NCI-H460 (cell line): Measurements from ENCODE around the gene WNT4. TPM values are rescaled to one million over a fixed set of nuclear protein-coding genes. Genes with fewer than 3 reads are reported as not detected.

Experiments used
- DNase-seq: peaks from one replicate; pipeline ENCODE4 v3.0.0-alpha.2; 2016; ENCODE audit warnings: low read depth; ENCODE audit errors: extremely low read depth
- polyA plus RNA-seq: library from polyadenylated mRNA; depleted of rRNA; stranded (reverse); fragments of >200 nt; gene quantifications from 2 replicates; pipeline ENCODE4 v1.2.3, GENCODE V29; 2014; cell fraction: nucleus; rRNA removed
- total RNA-seq: library from RNA; depleted of rRNA; stranded (reverse); fragments of >200 nt; shearing (Covaris generic); gene quantifications from 2 replicates; pipeline ENCODE4 v1.2.3, GENCODE V29; 2014; rRNA removed

WNT4 gene
- total RNA-seq, result 0.10 TPM in 1 of 2 replicates, not detected in the other
- 0.04 and 0.11 TPM in 2 replicates for polyA plus RNA-seq

DNA sequence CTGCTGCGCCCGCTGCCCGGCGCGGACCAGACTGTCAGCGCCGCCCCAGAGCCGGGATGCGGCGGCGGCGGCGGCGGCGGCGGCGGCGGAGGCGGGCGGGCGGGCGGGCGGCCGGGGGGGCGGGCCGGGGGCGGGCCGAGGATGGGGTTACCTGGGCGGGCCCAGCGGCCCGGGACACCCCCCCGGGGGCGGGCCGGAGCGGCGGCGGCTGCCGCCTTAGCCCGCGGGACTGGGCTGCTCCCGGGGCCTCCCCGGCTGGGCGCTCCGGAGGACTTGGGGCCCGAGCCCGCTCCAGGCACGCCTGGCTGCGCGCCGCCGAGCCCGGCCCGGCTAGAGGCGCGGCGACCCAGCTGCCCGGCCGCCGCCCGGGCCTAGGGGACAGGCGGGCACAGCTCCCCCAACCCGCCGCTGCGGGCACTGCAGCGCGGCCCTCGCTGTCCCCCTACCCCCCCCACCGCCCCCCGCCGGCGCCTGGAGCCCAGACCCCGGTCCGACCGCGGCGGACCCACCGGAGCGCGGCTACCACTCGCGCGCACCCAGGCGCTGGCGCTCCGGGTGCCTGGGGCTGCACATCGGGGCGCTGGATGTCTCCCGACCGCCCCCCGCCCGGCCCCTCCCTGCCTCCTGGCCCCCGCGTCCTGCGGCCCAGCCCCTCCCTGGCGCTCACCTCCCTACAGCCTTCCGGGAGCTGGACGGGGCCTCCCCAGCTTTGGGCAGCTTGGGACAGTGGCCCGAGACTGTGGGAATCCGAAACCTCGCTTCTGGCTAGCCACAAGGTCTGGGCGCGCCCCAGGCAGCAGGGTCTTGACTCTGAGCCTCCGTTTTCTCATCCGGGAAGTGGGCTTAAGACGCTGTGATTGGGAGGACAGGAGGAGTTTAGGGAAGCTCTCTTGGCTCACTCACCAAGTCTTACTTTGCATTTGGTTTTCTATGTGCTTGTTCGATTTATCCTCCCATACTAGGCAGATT is at the start of gene WNT4:
WNT4 (minus strand) TSS at position 33 of the 969 bp plus-strand sequence. CDS start 175 bp downstream, outside the sequence.
- no peak for DNase-seq

DNA sequence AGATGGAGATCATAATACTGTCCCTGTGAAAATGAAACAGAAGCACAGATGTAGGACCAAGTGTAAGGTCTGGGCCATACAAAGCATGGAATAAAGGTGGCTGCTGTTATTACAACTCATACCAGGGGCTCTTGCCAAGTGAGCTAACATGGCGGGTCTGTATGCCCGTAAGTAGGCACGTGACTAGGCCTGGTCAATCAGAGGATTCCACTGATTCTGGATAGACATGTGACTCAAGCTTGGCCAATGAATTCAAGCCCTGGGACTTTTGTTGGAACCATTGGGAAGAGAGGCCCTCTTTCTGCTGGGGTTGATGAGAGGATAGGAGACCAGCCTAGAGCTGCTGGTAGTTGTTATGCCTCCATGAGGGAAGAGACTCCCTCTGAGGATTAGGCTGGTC is 47.8 kb upstream of the WNT4 start:
- no peak for DNase-seq

DNA sequence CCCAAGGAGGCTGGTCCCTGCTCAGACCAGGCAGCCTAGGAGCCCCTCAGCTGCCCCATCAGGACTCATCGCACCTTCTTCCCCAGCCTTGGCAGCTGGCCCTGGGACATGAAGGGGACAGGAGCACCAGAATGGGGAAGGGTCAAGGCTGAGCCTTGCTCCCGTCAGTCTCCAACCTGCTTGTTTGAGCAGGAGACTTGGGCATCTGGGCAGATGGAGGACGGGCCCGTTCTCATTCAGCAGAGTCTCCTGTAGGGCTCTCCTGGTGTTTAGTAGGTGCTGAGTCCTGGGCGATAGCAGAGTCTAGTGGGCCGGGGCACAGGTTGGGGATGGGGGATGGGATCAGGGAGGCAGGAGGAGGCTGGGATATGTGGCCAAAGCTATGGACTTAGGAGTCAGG is 47.4 kb upstream of the WNT4 start:
- DNase-seq, result no peak

DNA sequence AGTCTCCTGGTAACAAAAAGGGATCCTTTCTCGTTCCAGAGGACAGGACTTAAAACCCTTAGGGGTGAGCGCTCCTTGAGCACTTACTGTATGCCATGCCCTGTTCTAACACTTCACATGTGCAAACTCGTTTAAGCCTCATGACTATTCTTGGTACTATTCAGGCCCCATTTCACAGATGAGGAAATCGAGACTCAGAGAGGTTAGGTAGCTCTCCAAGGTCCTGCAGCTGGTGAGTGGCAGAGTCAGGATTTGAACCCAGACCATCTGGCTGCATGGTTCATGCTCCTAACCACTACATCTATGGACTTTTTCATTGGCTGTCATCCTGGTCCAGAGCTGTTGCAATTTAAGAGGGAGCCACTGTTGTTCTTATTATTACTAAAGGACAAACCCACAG is 46.7 kb upstream of the WNT4 start:
- no peak for DNase-seq

DNA sequence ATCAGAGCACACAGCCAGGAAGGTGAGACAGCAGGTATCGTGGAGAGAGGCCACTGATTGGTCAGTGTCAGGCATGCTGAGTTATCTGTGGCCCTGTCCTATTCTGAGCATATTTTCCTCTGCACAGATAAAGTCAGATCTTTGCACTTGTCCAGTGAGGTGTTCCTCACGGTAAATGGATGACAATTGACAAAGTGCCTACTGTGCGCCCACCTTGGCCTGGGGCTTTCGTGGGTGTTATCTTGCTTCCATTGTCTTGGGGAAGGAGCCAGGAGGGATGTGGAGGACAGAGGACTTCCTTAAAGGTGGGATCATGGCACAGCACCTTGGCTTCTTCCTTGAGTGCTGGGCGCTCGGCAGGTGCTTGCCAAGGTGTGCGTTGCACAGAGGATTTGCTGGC is 46.0 kb upstream of the WNT4 start:
- DNase-seq, result no peak

DNA sequence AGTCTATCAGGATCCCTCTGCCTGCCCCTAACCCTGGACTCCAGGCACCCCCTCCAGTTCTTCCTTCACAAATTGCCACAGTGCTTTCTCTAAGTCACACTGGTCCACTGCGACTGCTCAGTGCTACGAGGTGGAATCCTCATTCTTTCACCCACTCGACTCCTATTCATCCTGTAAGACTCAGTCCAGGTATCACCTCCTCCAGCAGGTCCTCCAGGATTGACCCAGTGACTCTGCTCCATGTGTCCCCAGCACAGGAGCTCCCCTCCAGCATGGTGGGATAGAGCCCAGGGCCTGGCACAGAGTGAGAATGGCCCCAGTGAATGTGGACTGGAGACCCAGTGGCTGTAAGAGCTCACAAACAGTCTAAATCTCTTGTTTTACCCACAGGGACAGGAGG is 45.5 kb upstream of the WNT4 start:
- DNase-seq, result no peak

DNA sequence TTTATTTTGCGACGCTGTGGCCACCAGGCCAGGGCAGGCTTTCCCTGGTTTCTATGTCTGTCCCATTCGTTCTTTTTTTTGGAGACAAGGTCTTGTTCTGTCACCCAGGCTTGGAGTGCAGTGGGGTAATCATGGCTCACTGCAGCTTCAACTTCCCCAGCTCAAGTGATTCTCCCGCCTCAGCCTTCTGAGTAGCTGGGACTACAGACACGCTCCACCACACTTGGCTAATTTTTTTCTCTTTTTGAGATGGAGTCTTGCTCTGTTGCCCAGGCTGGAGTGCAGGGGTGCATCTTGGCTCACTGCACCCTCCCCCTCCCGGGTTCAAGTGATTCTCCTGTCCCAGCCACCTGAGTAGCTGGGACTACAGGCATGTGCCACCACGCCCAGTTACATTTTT is 43.4 kb upstream of the WNT4 start:
- no peak for DNase-seq

DNA sequence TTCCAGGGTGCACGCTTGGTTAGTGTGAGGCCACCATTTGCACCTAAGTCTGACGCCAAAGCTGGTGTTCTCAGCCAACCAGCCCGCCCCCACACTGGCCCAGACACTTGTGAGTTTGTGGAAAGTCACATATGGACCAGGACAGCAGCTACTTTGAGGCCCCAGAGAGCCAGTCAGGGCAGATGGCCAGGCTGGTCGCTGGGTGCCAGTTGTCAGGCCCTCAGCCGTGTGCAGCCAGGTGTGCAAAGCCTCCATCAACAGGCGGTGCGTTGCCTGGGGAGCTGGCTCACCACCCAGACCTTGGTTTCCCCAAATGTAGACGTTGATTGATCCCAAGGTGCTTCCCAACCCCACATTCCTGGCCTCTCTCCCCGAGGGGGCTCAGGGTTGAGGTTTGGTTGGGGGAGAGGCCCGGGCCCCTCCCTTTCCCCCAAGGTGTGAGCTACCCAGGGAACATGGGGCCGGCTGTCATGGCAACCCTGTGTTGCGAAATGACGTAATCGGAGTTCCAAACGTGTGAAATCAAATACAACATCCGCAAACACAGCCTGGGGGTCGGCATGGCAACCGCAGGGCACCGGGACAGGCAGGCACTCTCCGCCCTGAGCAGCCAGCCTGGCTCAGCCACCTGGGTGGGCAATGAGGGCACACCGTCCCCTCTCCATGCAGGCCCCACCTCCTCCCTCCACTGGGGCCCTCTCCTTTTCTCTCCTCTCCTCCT is 42.2 kb upstream of the WNT4 start:
- DNase-seq, result no peak

DNA sequence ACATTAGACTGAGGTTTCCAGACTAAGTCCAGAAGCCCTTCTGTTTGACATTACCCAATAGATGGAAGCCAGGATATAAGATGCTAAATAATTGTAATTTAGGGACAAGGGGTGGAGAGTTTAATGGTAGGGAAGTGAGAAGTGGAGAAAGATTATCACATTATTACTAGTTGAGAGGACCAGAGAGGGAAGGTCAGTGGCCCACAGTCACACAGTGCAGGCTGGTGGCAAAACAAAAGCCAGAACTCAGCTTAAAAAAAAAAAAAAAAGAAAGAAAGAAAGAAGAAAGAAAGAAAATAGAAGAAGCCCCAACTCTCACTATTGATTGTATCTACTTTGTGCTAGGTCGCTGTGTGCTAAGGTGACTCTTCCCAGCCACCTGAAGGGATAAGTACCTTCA is 41.6 kb upstream of the WNT4 start:
- no peak for DNase-seq

DNA sequence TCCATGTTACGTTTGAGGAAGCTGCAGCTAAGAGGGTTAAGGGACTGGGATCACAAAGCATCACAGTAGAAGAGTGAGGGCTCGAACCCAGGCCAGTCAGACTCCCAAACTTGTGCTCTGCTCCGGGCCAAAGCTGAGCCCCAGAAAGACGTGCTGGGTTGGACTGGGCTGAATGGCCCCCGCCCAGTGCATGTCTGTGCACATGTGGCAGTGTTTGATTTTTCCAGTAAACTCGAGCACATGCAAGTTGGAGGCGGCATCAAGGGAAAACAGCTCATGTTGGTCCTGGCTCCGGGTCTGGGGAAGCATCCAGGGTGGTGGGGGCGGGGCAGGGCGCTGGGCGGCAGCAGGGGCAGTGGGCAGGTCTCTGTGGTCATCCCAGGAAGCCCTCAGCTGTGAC is 39.8 kb upstream of the WNT4 start:
- DNase-seq, result no peak

DNA sequence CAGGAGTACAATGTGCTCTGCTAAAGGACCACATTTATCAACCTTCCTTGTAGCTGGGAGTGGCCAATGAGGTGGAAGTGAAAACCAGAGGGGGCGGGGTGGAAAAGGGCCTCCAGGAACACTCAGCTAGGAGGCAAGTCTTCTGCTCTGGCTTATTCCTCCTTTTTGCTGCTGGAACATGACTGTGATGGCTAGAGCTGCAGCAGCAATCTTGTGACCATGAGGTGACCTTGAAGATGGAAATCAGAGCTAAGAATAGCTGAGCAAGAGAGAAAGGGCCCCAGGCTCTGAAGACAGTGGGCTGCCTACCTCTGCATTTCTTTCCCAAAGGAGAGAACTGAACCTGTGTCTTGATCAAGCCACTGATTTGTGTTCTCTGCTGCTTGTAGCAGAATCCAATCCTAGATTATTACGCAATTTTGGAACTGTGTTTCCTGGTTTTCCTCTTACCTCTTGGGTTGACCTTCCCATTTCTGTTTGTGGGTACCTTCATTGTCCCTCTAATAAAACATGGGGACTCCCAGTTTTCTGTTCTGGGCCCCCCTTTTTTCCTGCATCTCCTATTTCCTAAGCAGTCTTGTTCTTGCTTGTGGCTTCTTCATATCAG is 36.4 kb upstream of the WNT4 start:
- no peak for DNase-seq

DNA sequence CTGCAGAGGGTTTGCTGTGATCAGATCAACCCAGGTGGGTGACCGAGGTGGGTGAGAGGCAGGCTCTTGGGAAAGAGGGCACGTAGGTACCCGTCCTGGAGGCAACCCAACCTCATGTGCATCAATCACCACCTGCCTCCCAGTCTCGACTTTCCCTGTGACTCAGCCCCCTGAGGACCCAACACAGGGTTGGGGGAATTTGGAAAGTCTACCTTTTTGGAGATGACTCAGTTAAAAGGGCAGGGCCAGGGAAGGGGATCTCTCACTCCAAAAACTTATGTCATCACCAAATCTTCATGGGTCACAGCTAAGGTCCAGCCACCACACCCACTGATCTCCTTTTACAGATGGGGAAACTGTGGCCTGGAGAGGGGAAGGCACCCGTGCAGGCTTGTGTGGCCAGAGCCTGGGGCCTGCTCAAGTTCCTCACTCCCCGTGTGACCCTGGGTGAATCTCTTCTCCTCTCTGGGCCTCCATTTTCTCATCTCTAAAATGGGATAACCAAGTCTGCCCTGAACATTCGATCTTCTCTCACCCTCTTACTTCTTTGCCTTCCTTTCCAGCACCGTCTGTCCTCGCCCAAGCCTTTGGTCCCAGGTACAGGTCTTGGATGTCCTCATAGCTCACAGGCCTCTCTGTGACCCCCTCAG is 34.6 kb upstream of the WNT4 start:
- DNase-seq, result no peak

DNA sequence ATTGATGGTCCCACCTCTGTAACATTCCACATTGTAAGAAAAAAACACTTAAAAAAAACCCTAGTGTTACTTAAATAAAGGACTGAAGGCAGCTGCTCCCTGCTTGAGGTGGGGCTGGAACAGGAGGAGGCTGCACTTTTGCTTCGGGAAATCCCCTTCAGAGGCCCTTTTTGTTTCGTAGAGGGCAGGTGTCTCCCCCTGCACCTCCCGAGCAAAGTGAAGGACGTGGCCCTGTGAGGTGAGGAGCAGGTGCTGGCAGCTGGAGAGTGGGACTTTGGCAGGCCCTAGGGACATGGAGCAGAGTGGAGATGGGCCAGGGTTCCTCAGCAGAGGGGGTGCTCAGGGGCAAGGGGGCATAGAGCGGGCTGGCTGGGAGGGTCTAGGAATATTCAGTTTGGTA is 33.4 kb upstream of the WNT4 start:
- DNase-seq, result no peak

DNA sequence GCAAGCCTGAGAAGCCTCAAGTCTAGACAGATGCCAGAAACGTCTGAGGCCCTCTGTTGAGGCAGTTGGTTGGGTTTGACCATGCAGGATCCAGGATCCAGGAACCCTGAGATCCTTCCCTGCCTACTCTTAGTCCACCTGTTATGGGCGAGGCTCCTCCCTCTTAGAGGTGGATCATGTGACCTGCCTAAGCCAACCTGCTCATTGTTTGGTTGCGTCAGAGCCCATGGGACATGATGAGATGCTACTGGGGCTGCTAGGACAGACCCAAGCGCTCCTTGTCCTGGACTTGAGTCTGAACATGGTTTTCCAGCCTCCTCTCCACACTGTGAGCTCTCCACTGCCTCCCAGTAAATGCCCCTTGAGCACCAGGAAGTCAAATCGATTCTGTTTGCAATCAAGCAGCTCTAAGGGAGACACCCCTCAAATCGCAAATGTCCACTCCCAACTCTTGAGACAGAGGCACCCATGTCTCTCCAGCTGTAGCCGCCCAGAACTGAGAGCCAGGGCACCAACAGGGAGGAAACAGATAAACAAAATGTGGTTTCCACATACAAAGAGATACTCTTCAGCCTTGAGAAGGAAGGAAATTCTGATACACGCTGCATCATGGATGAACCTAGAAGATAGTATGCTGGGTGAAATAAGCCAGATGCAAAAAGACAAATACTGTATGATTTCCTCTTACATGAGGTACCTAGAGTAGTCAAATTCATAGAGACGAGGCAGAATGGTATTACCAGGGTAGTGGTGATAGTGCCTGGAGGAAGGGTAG is 31.7 kb upstream of the WNT4 start:
- no peak for DNase-seq

DNA sequence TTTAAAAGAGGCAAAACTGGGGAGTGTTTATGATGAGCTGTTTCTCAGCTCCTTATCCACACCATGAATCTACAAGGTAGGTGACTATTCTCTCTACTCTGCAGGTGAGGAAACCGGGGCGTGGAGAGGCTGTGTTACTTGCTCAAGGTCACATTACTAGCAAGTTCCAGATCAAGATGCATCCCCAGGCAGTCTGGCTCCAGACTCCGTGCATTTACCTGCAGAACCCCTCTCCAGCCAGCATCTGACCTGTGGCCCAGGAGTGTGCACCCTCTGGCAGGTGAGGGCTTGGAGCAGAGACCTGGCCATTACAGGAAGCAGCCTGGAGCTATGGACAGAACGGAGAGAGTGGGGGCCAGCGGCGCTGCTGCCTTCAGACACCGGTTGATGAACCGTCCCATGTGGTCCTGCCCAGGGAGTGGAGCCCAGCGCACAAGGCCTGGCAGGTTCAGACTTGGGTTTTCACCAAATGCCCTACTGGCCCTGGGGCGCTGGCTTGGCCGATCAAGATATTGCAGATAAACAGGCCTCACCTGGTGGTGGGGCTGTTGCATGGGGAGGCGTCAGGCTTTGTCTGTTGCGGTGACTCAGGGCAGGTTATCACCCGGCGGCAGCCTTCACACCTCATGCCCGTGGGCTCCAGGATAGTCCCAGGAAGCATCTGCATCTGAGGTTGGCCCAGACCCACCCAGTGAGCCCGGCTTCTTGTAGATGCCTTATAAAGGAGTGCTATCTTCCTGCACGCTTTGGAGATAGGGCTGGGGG is 29.2 kb upstream of the WNT4 start:
- no peak for DNase-seq

DNA sequence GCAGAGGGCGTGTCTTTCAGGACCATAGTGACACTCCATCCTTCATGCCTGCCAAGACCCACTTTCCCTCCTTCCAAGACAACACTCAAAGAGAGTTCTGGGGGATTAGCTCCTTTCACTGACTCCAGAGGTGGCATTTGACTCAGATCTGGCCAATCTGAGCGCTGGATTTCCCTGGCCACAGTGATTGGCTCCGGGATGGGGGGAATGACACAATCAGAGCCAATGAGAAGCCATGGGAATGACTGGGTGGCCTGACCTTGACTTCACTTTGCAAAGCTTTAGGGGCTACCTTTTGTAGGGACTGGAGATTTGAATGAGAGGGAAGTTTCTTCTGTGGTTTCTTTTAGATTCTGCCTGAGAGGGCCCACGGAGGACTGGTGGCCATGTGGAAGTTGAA is 26.9 kb upstream of the WNT4 start:
- DNase-seq, result no peak

DNA sequence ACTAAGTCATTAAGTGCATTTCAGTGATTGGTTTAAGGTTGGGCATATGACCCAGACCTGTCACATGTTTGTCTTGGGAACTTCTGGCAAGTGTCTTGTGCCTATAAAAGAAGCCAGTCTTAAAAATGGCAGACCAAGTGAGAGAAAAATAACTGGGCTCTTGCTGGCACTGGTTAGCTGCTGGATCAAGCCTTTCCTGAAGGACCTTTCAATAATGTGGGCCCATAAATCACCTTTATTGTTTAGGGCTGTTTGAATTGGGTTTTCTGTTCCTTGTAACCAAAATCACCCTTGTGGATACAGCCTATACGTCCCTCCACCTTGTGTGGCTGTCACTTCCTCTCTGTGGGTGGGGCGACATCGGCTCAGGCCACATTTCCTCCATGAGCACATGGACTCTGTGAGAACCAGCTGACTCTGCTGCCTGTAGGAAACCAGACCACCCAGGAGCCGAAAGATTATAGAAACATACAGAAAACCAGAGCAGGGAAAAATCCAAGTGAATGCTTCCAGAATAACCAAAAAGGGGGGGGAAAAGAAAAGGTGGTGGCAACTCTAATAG is 25.6 kb upstream of the WNT4 start:
- DNase-seq, result no peak

DNA sequence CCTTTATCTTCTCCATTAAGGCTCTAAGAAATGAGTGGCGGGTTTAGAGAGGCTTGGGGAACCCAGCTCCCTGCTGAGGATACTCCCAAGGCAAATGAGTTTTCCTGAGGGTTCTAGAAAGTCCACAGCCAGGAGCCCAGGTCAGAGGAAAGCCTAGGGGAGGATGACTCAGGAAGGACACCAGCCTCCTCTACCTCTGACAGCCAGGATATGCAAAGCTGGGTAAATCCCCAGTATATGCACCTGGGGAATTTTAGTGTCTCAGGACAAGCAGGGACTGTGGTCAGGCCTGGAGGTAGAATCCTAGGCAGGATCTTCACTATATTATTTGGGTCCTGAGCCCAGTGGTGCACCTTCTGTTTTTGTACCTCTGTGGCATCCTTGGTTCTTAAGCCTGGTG is 23.5 kb upstream of the WNT4 start:
- no peak for DNase-seq
